SW 1271 (cell line): ENCODE results near the gene CDKL5.
"Not testable (repeated sequence)": the region's sequence is repeated elsewhere in the genome, so short reads cannot be mapped to it uniquely, and the experiment has no call there.

Source experiments
- DNase-seq, 2 experiments: peaks; one replicate each; lab custom pipeline; 2025; lab: John Stamatoyannopoulos, UW

Gene CDKL5

DNA sequence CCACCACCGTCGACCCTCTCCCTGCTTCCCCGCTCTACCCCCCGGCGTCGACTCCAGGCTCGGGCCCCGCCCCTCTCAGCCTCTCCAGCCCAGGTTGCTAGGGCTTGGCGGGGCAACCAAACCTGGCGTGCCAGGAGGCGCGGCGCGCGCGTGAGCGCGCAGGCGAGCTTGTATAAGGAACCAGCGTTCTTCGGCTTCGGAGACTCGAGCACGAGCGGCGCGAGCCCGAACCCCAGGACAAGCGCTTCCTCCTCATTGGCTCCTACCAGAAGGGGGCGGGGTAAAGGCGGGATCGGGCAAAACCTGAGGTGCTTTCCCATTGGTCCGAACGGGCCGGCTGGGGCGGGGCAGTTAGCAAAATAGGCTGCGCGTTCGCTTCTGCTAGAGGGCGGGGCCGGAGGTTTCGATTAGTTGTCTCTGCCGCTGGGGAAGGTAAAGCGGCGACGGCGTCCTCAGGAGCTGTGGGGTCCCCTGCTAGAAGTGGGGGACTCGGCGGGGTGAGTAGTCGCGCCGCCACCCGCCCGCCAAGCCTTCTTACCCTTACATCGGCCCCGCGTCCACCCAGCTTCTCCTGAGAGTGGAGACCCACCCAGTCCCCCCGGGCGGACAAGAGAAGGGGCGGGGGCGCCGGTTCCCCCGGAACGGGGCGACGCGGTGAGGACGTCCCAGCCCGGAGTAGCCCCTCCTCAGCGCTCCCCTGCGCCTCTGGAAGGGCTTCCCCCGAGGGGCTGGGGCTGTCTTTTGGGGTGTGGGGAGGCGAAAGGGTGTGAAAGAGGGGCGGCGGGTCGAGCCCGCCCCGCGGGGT lies at the start of gene CDKL5:
CDKL5 (plus strand) TSS at position 410 of the 805 bp plus-strand sequence. CDS start 81,489 bp downstream, outside the sequence.
- DNase-seq = peak; percentile 61 to 80

DNA sequence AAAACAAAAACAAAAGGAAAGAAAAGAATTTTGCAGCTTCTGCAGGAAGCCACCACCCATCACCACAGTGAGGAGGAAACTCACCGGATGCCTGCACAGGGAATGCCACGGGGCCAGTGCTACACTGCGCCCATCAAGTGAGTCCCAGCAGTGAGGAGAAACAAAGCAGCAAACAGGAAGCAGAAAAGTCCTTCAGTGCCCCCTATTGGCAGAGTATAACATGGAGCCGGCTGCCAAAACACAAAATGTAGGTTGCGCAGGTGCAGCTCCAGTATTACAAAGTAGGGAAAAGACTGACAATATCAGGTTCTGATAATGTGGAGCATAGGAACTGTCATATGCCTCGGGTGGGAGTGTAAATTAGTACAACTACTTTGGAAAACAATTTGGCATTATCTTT lies 47.6 kb upstream of the CDKL5 start:
- DNase-seq = no peak

DNA sequence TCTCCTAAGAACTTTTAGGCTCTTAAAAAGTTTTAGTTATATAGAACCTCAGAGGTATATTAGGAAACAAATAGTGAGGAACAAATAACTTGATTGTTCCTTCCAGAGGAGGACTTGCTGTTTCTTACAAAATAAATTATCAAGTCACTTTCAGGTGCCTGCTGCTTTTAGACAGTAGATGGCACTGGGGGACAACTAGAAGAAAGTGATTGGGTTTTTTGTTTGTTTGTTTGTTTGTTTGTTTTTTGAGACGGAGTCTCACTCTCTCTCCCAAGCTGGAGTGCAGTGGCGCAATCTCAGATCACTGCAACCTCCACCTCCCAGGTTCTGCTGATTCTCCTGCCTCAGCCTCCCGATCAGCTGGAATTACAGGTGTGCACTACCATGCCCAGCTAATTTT lies 35.4 kb upstream of the CDKL5 start:
- DNase-seq = no peak

DNA sequence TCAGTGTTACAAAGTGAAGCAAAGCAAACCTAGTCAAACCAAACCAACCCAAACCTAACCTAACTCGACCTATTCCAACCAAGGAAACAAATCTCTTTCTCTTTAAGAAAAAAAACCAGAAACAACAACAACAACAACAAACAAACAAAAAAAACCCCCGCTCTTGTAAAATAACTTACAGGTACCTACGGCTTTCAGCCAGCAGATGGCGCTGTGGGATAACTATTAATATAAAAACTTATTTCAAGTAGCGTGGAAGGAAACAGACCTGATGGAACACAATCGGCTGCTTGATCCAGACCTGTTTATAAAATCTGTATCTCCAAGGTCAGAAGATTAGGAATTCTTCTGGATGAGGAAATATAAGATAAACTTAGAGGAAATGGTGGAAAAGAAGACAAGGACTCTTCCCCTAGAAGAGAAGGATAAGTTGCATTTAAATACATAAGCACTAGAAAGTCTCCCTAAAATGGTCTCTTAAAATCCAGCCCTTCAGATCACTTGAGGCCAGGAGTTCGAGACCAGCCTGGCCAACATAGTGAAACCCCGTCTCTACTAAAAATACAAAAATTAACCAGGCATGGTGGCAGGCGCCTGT lies 34.4 kb upstream of the CDKL5 start:
- DNase-seq = peak in 1 of 2 experiments; percentile 22

DNA sequence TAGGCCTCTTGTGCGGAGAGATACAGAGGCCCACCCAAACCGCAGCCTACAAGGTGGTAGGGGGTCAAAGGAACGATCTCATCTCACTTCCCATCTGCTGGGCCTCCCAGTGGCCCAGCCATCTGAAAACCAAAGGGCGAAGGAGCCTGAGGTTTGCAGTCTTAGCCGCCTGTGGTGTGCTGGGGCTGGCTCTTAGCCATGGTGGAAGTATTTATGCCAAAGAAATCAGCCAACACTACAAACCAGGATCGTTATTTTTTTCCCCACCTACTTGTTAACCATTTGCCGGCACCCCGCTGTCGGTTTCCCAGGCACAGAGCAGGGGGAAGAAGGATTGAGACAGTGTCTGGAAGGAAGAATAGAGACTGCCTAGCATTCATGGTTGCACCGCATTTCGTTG lies 30.9 kb upstream of the CDKL5 start:
- no peak for DNase-seq

DNA sequence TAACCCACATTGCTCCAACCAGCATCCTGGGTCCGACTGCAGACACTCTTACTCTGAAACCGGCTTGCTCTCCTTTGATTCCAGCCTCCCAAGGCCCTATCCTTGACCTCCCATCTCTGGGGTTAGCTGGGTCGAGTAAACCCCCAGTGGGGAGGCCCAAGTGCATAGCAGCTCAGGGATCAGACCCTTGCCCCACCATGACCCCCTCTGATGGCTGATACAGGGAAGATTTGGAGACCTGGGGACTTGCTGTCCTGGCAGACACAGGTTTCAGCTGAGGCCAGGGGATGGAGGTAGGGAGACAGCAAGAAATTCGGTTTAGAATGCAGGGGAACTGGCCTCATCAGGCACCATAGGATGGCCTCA lies 23.6 kb upstream of the CDKL5 start:
- no peak for DNase-seq

DNA sequence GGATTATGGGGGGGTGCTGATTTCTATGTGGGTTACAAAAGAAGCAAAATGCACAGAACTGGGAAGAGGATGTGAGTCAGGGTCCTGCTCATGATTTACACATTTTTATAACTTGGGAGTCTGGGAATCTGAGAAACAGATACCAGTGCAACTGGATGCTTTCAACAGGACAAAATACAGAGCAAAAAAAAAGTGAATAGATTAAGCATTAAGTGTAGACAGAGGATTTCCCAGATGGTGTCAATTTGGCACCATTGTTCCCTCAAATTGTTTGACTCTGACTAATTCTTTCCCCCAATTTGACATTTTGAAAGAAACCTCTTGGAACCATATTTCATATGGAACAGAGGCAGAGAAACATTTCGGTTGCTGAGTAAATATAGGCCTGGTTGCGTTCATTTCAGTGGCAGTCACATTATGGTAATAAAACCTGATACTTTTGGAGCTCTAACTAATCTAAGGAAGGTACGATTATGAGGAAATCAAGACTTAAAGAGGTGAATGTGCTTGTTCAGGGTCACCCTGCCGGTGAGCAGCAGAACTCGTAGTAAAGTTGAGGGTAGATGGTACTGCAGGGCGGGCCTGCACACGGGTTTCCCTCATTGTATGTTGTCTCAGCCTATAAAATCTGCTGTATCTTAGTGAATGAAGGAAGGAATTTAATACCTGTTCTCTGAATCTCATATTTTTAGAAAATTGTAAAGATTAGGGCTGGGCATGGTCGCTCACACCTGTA lies 18.7 kb upstream of the CDKL5 start:
- no peak for DNase-seq

DNA sequence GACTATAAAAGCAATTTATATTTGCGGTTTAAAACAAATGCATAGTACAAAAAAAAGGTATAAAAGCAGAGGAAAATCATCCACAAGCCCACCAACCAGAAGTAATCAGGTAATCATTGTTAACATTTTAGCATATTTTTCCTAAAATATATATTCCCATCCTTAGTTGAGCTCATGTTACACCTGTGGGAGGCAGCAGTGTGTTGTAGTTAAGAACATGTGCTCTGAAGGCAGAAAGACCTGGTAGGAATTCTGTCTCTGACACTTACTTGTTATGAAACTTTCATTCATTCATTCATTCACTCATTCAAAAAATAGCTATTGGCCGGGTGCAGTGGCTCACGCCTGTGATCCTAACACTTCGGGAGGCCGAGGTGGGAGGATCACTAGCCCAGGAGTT lies 15.4 kb upstream of the CDKL5 start:
- DNase-seq = no peak

DNA sequence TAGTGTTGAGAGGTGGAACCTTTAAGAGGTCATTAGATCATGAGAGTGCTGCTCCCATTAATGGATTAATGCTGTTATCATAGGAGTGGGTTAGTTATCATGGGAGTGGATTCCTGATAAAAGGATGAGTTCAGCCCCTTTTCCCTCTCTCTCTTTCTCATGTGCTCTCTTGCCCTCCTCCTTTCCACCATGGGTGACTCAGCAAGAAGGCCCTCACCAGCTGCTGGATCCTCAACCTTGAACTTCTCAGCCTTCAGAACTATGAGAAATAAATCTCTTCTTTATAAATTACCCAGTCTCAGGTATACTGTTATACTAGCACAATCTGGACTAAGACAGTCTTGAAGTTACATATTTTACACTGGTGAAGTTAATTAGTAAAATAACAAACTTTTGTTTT lies 10.0 kb upstream of the CDKL5 start:
- no peak for DNase-seq

DNA sequence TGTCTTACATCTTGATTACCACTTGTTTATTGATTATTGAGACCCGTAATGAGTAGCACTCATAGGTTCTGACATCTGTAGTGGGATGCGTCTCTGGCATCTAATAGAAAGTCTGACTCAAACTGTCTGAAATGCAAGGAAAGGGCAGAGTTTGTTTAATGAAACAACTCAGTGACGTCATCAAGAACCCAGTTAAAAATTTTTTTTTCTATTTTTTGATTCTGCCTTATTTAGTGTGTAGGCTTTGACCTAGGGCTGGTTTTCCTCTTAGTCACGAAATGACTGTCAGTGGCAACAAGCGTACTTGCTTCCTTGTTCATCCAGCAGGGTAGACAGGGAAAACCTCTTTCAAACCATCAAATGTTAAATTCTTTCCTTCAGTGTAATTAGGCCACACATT lies 3.1 kb upstream of the CDKL5 start:
- DNase-seq = no peak

DNA sequence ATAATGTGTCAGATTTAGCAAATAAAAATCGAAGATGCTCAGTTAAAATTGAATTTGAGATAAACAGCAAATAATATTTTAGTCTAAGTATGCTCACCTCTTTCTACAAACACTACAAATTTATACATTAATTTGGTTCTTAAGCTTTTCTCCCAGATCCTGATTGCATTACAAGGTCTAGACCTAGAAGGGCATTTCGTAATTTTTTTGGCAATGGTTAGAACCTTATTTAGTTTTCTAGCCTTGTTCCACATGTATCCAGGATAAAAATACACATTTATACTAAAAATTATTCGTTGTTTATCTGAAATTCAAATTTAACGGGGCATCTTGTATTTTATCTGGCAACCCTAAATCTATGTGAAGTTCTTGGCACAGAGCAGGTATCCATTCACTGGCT lies 2.5 kb upstream of the CDKL5 start:
- no peak for DNase-seq

DNA sequence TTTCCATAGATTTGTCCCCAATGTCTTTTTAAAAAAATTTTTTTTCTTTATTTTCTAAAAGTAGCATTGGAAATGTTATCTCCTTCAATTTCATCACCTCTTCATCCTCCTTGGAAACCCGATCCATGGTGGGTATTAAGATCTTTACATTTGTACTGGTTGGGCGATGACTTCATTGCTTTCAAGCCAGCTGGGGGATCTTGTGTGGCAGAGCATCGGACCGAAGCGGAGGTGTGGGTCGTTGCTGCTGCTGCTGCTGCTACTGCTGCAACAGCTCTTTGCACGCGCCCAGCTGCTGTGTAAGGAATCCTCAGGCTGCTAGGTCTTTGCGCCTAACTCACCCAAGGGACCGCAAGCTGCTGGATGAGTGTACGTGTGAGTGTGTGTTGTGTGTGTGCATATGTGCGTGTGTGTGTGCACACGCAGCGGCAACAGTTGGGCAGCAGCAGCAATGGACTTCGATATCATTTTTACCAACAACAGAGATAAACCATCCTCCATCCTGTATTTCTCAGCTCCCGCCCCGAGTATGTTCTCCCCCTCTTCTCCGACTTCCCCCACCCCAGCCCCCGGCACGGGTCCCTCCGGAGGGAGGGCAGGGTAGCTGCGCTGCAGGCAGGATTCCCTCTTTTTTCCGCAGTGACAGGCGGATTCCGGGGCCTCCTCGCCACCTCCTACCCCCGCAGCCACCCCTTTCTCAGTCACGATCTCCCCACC lies 768 bp upstream of the CDKL5 start:
- DNase-seq = no peak

DNA sequence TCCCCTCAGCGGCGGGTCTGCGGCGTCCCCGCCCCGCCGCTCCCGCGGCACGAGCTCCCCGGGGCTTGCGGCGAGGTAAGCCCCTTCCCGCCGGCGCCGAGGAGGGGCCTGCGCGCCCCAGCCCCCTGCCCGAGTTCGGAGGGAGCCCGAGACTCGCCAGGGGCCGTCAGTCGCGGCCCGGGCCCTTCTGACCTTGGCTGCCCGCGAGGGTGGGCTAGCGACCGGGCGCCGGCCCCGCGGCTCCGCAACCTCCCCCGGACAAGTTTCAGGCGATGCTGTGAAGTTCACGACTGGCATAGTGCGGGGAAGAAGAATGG lies 554 bp downstream of the CDKL5 start:
- no peak for DNase-seq

DNA sequence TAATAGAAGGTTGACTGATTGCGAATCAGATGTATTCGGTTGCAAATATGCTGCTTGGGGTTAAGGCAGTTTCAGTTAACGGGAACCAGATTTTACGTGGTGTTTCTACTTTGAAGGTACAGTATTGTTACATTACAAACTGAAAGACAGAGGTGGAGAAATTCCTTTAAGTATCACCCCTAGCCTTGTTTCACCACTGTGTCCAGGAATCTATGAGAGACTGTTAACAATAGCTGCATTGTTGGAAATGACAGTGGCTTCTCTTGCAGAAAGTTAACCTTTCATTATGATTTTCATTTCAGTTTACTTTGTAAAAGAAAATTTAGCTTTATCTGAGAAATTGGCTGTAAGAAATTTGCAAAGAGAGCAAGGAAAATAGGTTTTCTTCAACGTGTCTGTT lies 2.6 kb downstream of the CDKL5 start:
- no peak for DNase-seq

DNA sequence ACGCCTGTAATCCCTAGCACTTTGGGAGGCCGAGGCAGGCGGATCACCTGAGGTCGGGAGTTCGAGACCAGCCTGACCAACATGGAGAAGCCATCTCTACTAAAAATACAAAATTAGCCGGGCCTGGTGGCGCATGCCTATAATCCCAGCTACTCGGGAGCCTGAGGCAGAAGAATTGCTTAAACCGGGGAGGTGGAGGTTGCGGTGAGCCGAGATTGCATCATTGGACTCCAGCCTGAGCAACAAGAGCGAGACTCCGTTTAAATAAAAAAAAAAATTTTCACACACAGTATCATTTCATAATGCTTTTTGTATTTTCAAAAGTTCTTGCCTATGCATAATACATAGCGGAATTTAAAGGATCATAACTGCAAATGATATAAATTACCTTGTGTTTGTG lies 7.9 kb downstream of the CDKL5 start:
- not testable (repeated sequence) for DNase-seq

DNA sequence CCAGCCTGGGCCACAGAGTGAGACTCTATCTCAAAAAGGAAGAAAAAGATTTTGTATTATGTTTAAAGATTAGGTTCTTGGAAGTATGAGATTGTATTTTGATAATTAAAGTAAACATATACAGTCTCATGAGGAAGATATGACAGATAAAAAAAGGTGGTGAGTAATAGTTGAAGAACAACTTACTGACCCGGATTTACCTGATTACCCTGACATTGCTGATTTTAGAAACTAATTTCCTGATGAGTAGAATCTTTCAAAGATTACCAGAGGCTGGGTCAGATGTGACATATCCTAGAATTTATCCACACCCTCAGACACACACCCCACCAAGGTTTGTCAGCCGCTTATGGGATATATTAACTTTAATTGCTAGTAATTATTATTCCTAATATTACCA lies 9.5 kb downstream of the CDKL5 start:
- DNase-seq = no peak

DNA sequence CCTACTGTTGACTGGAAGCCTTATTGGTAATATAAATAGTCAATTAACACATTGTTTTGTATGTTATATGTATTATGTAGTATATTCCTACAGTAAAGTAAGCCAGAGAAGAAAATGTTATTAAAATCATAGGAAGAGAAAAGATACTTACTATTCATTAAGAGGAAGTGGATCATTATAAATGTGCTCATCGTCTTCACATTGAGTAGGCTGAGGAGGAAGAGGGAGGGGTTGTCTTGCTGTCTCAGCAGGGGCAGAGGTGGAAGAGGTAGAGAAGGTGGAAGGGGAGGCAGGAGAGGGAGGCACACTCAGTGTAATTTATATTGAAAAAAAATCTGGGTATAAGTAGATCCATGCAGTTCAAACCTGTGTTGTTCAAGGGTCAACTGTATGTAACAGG lies 10.6 kb downstream of the CDKL5 start:
- DNase-seq = no peak

DNA sequence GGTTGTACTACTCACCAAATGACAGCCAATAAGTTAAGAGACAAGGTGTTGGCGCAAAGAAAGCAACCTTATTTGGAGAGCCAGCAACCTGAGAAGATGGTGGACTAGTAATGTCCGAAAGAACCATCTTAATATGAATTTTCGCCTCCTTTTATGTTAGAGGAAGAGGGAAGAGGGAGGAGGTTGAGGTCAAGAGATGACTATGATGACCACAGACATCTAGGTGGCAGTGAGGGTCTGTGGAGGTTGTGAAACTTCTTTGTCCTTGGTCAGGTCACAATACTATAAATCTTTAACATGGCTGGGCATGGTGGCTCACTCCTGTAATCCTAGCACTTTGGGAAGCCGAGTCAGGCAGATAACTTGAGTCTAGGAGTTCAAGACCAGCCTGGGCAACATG lies 15.4 kb downstream of the CDKL5 start:
- no peak for DNase-seq

DNA sequence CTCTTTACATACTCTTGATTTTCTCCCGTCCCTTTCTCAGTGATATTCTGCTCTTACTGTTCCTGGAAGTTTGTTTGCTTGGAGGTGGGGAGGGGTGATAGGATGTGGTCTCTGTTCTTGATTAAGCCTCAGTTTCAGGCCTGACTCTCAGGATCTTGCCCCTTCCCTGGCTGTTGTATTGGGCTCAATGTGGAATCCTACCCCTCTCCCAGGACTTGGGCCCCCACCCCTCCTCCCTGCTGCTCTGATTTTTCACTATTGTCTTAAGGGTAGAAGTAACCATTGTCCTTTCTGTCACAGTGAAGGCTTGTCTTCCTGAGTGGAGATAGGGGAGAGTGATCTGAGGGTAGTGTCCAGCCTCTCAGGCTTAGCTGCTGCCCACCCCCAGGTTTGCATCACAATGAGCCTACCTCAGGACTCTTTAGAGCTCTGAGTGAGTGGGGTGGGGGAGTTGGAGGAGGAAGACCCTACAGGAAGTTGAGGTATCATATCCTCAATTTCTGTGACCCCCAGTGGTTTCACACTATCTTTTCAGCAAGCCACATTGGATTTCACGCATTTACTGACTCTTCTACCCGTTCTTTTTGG lies 16.5 kb downstream of the CDKL5 start:
- no peak for DNase-seq

DNA sequence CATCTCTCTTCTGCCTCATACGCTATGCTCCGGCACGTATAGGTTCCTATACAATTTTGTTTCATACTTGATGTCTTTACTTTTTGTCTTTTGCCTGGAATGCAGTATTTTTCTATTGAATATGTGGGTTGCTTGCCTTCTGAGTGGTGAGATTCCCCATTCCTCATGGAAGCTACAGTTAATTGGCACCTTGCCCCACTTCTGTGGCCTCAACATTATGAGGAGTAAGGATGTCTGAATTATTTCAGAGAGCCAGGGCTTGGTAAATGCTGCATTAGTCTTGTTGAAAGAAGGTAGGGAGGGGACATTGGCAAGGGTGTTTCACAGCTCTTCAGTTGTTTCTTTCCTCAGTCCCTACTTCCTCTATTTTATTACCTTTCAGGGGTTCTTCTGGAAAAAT lies 23.0 kb downstream of the CDKL5 start:
- no peak for DNase-seq

DNA sequence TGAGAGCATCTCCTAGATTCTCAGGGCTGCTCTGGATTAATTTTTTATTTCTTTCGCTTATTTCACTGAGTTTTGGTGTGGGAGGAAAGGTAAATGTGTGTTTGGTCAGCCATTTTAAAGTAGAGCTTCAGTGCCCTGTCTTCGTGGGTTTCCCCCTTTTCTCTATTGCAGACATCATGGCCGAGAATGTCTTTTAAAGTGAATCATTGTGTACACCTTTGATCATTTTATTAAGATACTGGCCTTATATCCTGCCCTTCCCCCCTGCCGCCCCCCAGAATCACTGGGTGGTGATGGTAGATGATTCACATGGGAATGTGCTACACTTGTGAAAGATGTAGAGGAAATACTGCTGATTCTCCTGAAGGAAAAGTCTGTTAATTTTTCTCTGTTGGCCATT lies 23.8 kb downstream of the CDKL5 start:
- no peak for DNase-seq

DNA sequence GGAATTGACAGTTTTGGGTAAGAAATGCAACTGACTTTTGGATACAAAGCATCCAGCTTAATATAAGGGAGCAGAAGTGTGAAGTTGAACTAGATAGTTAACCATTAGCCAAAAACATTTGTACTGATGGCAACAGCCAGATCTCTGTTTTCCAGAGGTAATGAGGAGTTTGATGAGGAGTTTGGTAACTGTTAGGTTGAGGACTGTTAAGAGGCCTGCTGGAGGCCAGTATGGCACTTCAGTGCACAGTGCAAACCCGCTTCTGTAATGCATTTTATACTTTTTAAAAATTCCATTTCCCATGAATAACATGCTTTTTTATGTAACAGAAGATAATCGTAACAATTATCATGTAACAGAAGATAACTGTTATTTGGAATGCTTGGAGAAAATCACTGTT lies 30.0 kb downstream of the CDKL5 start:
- DNase-seq = no peak
